Smooth muscle cell (in vitro differentiated cells): Measurements from ENCODE around the gene TPGS2. TPM values are rescaled to one million over a fixed set of nuclear protein-coding genes. Genes with fewer than 3 reads are reported as not detected.

Experiments used
- DNase-seq: peaks from one replicate; lab custom pipeline; 2025; ENCODE audit not compliant: unreplicated experiment; lab: John Stamatoyannopoulos, UW
- H2AFZ ChIP-seq: fragments of 200-600 bp; sonication (generic); 2 replicates; pipeline ENCODE4 v1.6.0; 2016; ENCODE audit warnings: antibody characterized with exemption, low read depth, mild to moderate bottlenecking
- H3F3A ChIP-seq: fragments of 200-600 bp; sonication (generic); 2 replicates; pipeline ENCODE4 v1.6.0; 2017; ENCODE audit warnings: antibody characterized with exemption, low read depth
- H3K27ac ChIP-seq: fragments of 200-600 bp; sonication (generic); 2 replicates; pipeline ENCODE4 v1.5.1; 2016; ENCODE audit warnings: low read depth, mild to moderate bottlenecking
- H3K27me3 ChIP-seq: fragments of 200-600 bp; sonication (generic); 2 replicates; pipeline ENCODE4 v1.6.1; 2016; ENCODE audit warnings: low read depth, mild to moderate bottlenecking
- H3K36me3 ChIP-seq: fragments of 200-600 bp; sonication (generic); 2 replicates; pipeline ENCODE4 v1.5.1; 2016; ENCODE audit warnings: low read depth
- H3K4me1 ChIP-seq: fragments of 200-600 bp; sonication (generic); 2 replicates; pipeline ENCODE4 v1.5.1; 2016; ENCODE audit warnings: low read depth
- H3K4me2 ChIP-seq: fragments of 200-600 bp; sonication (generic); 2 replicates; pipeline ENCODE4 v1.6.0; 2016; ENCODE audit warnings: mild to moderate bottlenecking
- H3K4me3 ChIP-seq: fragments of 200-600 bp; sonication (generic); 2 replicates; pipeline ENCODE4 v1.5.1; 2016; ENCODE audit warnings: mild to moderate bottlenecking
- H3K79me2 ChIP-seq: fragments of 200-600 bp; sonication (generic); 2 replicates; pipeline ENCODE4 v1.6.0; 2016; ENCODE audit warnings: low read depth, mild to moderate bottlenecking
- H3K9ac ChIP-seq: fragments of 200-600 bp; sonication (generic); 2 replicates; pipeline ENCODE4 v1.6.0; 2016; ENCODE audit warnings: low read depth
- H3K9me3 ChIP-seq: fragments of 200-600 bp; sonication (generic); replicated peaks from 2 replicates; pipeline ENCODE4 v1.5.1; 2016; ENCODE audit warnings: low read depth
- H4K20me1 ChIP-seq: fragments of 200-600 bp; sonication (generic); 2 replicates; pipeline ENCODE4 v1.6.0; 2016; ENCODE audit warnings: low read depth
- CTCF ChIP-seq: fragments of 200-600 bp; sonication (generic); IDR thresholded peaks from 2 replicates; pipeline ENCODE4 v1.5.1; 2017; ENCODE audit warnings: borderline replicate concordance, mild to moderate bottlenecking, antibody characterized with exemption; ENCODE audit not compliant: insufficient read depth, poor library complexity, severe bottlenecking
- WGBS: methylation state at CpG from one replicate; pipeline ENCODE4 v1.1.7; 2016; ENCODE audit warnings: low lambda C conversion rate; 5-methylcytosine and 5-hydroxymethylcytosine counted together
- polyA plus RNA-seq: library from polyadenylated mRNA; unstranded; fragments of >200 nt; fragmentation: Nextera tagmentation; extraction: Ambion mirVana; gene quantifications from 2 replicates; pipeline ENCODE4 v1.2.1, GENCODE V29; 2016
- total RNA-seq: library from RNA; depleted of rRNA; stranded (reverse); fragments of >200 nt; gene quantifications from 2 replicates; pipeline ENCODE4 v1.2.3, GENCODE V29; 2014

The TPGS2 gene
- total and polyA plus RNA-seq, 2 experiments from 2014 or later = 99.2 to 157 TPM

- H3K79me2 ChIP-seq = no peaks in the 10 kb centered on the region
- no peaks in the 10 kb centered on the region for H4K20me1 ChIP-seq
- H3K36me3 ChIP-seq = no peaks in the 10 kb centered on the region
- peak; percentile 68 for TF ChIP-seq CTCF
- no peak overlapping the region for H3K4me2 ChIP-seq
- H3F3A ChIP-seq = no peaks in the 10 kb centered on the region
- DNase-seq = no peak
- H3K9ac ChIP-seq = no peak overlapping the region
- no peak overlapping the region for H3K27ac ChIP-seq
- no peaks in the 10 kb centered on the region for H3K27me3 ChIP-seq
- no peak overlapping the region for H2AFZ ChIP-seq
- 38% methylated on average over 1 of the region's 1 CpG for WGBS
- H3K4me1 ChIP-seq = no peaks in the 10 kb centered on the region
- H3K4me3 ChIP-seq = no peak overlapping the region
- H3K9me3 ChIP-seq = no peaks in the 10 kb centered on the region
Observed at GRCh38 chr18:36757081-36757480, 71.7 kb downstream of the TPGS2 start.

- Histone ChIP-seq H3K4me3 (no peak overlapping the region), H3K4me1 (no peaks in the 10 kb centered on the region), H3K27me3 (no peaks in the 10 kb centered on the region), H3K27ac (no peak overlapping the region), H3K9ac (no peak overlapping the region), H4K20me1 (no peaks in the 10 kb centered on the region), H3K4me2 (no peak overlapping the region), H3K36me3 (no peaks in the 10 kb centered on the region), H3K9me3 (no peaks in the 10 kb centered on the region), H2AFZ (no peak overlapping the region), H3F3A (no peaks in the 10 kb centered on the region), H3K79me2 (no peaks in the 10 kb centered on the region)
- no peak for DNase-seq
- 71% methylated on average over 4 of the region's 4 CpGs for WGBS
- no peak for TF ChIP-seq CTCF
Observed at GRCh38 chr18:36756242-36756641, 72.6 kb downstream of the TPGS2 start.

GRCh38 chr18:36752929-36753865, 75.6 kb downstream of the TPGS2 start:
- 67% methylated on average over 3 of the region's 3 CpGs for WGBS
- H3K27ac ChIP-seq = no peak overlapping the region
- no peak for DNase-seq

More at GRCh38 chr18:36752929-36753865, 75.6 kb downstream of the TPGS2 start:
- no peaks in the 10 kb centered on the region for H3K79me2 ChIP-seq
- no peaks in the 10 kb centered on the region for H3F3A ChIP-seq
- no peak overlapping the region for H3K9ac ChIP-seq
- no peak for TF ChIP-seq CTCF
- no peaks in the 10 kb centered on the region for H3K27me3 ChIP-seq
- no peaks in the 10 kb centered on the region for H3K4me1 ChIP-seq
- no peaks in the 10 kb centered on the region for H4K20me1 ChIP-seq
- no peak overlapping the region for H2AFZ ChIP-seq
- H3K9me3 ChIP-seq = no peaks in the 10 kb centered on the region
- H3K4me3 ChIP-seq = no peak overlapping the region
- H3K4me2 ChIP-seq = no peak overlapping the region
- H3K36me3 ChIP-seq = no peaks in the 10 kb centered on the region
